NCI-H1105 treated with DMSO at 0.1 percent for 48 hours (cell line): ENCODE results near the gene RNF149.
A peak's percentile ranks its signal among the peaks of the same experiment; 100 is the strongest.
"Not testable (repeated sequence)": the region's sequence is repeated elsewhere in the genome, so short reads cannot be mapped to it uniquely, and the experiment has no call there.

Experiments used
- DNase-seq: peaks from one replicate; lab custom pipeline; 2025; lab: John Stamatoyannopoulos, UW

Gene RNF149

DNA sequence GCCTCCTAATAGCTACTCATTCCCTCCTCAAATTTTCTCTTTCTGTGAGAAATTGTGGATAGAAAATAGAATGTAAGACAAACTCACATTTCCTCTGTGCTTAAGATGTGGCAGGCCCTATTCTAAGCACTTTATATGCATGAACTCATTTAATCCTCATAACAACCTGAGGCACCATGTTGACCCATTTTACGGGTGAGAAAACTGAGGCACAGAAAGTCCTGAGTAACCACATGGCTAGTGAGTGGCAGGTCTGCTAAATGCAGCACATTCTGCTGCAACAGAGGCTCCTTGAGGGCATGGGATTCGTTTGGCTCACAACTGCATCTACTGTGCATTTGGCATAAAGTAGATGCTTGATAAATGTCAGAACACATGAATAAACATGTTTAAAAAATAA lies 22.7 kb upstream of the RNF149 start:
- DNase-seq = no peak

DNA sequence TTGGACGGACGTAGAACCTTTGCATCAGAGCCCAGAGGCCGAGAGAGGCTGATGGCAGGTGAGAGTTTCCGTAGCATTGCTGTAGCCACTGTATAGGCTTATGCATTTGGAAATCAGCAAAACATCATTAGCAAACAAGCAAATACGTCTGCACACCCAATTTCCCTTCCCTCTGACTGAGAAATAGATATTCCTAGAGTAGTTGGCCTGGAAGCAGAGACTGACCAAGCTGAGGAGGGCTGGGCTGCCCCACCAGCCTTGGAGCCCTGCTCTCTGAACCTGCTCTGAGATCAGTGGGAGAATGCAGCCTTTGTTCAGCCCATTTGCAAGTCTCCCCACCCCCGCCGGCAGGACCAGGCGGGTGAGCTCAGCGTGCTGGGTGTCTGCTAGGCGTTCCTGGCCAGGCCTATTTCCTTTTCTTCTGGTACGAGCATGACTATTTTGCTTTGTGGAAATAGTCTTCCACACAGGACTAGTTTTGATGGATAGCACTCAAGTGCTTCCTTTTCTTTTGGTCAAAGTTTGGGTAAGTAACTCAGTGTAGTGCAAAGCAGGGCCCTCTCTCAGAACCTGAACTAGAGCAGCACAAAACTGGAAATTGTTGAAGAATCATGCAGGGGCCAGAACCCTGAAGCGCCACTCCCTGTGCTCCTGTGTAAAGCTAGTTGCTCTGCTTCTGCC lies 21.9 kb upstream of the RNF149 start:
- DNase-seq = no peak

DNA sequence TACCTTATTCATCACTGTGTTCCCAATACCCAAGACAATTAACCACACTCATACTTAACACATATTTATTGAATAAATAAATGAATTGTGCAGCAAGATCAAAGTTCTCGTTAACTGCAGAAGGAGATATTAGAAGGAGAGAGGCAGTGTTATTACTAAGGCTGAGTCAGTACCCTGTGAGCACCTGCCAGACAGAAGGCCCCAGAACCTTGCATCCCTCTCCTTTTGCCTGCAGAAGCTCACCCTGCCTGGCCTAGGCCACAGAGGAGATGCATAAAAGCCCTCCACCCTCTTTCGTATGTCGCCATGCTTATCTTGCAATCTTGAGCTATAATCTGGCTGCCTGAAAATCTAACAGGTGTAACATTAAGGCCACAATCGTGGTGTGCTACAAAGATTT lies 20.5 kb upstream of the RNF149 start:
- DNase-seq = no peak

DNA sequence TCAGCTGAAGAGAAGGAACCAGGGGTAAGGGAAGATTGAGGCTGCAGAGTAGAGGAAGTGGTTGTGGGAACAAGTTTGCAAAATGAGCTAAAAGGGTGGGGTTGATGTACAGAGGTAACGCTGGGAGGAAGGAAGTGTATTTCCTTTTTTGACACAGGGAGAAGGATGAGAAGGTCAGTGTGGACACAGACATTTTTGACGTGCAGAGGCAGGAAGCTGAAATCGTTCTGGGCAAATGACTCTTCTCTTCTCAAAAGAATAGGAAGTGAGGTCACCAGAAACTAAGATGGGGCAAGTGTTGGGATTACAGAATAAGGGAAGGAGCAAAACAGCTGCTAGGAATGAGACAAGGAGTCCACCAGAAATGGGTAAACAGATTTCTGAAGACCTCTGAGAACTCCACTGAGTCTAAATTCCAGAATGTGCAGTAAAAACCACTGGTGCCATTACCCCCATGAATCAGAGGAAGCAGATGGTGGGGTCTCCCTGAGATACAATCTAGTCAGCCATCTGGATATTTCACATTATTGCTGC lies 20.0 kb upstream of the RNF149 start:
- DNase-seq = no peak

DNA sequence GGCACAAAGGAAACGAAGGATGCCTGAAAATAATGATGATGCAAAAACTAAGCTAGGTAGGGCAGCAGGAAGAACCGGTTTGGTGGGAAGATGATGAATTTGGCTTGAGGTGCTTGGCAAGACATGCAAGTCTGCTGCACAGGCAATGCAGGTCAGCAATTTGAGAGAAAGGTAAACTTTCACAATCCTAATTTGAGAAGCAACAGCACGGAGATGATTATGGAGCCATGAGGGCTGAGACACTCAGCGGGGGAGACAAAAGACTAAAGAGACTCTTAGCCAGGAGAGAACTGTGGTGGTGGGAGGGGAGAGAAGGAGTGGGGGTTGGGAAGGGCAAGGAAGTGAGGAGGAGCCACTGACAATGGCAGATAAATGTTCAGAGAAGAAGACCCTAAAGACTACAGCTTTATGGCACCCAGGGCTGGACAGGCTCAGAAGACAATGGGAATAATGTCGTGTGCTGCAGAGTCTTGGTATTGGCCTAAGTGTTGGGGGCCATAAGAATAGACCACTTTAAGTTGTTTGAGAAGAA lies 19.4 kb upstream of the RNF149 start:
- DNase-seq = peak; percentile 10

DNA sequence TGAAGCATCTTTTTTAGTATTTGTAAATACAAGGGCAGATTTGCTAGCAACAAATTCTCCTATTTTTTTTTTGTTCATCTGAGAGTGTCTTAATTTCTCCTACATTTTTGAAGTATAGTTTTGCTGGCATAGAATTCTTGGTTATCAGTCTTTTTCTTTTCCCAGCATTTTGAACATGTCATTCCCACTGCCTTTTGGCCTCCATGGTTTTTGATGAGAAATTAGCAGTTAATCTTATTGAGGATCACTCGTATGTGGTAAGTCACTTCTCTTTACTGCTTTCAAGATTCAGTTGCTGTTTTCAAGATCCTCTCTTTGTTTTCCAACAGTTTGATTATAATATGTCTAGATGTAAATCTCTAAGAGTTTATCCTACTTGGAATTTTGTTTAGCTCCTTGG lies 16.9 kb upstream of the RNF149 start:
- DNase-seq = no peak

DNA sequence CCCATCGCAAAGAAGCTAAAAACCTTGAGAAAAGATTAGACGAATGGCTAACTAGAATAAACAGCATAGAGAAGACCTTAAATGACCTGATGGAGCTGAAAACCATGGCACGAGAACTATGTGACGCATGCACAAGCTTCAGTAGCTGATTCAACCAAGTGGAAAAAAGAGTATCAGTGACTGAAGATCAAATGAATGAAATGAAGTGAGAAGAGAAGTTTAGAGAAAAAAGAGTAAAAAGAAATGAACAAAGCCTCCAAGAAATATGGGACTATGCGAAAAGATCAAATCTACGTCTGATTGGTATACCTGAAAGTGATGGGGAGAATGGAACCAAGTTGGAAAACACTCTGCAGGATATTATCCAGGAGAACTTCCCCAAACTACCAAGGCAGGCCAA lies 8.1 kb upstream of the RNF149 start:
- DNase-seq = not testable (repeated sequence)

DNA sequence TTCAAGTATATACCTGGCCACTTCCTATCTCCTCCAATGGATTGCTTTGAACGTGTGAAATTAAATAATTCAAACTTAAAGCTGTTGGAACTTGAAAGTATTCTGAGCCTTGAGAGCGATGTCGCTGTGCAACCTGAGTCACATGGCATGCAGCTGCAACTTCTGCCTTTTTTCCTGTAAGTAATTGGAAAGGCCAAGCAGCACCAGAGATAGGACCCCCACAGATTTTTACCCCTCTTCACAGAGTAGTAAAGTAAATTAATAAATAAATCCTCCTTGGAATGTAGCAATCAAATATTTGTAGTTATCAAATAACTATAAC lies 3.2 kb upstream of the RNF149 start:
- no peak for DNase-seq

DNA sequence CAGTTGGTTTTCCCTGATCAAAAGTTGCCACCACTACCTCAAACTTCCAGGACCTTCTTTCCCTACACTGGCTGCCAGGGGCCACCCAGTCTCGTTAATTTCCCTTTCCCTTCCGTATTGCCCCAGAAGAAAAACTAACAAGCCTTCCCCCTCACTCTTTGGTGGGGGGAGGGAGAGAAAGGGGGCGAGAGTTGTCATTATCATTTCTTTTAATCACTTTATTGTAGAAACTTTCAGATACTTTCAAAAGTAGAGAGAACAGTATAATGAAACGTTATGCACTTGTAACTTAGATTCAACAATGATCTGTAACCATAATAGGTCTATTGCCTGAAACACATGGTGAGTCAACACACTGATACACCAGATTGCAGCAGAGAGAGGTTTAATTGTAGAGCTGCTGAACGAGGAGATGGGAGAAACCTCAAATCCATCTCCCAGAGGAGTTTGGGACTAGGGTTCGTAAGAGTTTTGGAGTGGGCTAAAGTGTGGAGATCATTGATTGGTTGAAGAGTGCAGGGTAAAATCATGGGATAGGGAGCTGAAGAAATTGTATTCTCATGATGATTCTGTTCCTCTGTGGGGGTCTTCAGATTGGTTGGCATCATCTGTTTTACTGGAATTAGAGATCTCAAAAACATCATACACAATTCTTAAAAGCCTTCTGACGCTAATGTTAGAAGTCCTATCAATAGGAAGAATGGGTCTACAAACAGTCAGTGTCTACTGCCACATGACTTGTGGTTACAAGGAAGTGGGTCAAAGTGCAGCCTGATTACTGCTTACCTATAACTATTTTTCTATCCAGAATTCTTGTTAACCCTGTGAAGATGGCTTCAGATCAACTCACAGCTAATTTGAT lies 2.6 kb upstream of the RNF149 start:
- no peak for DNase-seq

DNA sequence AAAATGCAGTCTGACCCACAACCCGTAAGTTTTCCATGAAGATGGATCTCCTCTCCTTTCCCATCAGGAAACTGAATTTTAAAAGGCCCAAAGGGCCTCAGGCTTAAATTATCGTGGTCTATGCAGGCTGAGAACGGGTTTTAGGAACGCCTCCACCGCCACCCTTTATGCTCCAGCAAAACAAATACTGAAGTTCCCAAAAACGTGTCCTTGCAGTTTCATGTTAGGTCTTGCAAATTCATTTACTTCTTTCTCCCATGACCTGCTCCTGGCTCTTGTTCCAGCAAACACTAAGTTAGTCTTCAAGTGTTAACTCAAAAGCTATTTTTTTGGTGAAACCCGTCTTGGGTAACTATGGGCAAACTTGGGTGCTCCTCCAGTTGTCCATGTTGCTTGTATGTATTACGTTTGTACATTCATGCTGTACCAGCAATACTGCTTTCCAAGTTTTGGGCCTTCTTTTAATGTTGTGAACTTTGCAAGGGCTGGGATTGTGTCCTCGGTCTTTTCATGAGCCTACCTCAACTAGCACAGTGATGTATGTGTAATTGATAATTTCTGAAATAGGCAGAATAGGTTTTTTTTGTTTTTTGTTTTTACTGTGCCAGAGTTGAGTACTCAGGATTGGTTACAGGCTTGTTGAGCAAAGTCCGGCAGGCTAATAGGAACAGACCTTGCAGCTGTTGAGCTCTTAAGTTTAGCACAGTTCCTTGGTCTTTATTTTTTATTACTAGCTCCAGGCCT lies 1.8 kb upstream of the RNF149 start:
- no peak for DNase-seq

DNA sequence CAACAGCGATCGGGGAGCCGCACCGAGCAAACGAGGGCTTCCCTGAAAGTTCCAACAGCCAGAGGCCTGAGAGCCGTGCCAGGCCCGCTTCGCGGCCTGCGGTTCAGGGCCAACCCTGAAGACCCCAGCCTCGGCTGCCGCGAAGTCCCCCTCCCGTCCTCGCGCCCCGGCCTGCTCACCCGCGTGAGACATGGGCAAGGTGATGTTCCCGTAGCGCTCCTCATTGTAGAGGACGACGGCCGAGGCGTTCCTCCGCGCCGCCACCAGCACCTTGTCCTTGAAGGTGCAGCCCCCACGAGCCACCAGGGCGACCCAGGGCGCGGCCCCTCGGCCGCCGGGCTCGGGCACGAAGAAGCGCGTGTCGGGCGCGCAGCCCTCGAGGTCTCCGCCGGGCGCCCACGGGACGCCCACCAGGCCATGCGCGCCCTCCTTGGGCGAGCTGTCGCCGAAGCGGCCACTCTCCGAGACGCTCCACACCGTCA lies 510 bp downstream of the RNF149 start:
- DNase-seq = no peak

DNA sequence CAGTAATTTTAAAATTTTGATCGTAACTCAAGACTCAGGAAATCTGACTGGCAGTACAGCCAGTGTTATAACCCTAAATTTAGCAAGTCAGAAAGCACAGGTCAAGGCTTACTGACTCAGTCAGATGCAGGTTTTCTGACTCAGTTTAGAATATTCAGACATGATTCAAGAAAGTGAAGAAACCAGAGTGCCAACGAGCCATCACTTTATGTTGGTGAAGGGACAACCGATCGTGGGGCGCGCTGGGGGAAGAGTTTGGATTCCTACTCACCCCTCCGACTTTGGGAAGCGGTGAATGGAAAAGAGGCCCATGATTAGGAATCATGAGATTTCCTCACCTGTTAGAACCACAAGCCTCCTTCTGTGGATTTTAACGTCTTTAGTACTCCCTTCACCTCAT lies 998 bp downstream of the RNF149 start:
- no peak for DNase-seq

DNA sequence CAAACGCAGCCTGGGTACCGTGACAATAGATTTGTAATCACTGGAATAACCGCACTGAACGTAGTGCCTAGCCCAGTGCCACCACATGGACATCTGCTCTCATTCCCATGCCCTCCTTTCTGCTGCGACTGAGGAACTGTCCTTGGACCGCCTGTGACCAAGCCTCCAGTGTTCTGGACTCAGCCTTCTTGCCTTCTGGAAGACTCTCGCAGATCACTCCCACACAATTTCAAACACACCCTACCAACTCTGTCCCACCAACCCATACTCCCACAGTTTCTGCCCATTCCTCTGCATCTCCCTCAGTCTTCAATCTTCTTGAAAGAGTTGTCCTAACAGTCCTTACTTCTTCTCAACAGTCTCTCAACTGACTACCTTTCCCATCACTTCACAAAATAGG lies 2.1 kb downstream of the RNF149 start:
- DNase-seq = no peak

DNA sequence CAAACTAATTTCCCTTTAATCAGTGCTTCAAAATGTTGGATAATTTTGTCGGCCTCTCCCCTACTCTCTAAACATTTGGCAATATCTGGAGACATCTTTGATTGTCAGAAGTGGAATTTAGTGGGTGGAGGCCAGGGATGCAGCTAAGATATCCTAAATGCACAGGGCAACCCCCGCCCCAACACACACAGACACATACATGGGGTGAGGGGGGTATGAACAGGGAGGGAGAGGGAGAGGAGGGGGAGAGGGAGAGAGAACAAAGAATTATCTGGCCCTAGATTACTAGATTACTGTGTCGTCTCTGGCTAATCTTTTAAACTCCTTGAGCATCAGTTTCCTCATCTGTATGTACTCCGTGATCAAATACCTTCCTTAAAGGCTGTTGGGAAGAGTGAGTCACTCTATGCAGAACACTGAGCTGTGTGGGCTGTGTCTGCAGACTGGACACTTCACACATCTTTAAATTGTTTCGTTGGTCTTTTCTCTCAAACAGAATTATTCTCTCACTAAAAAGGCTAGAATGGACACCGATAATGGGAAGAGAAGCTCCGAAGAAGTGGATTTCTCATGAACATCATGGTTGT lies 2.9 kb downstream of the RNF149 start:
- no peak for DNase-seq

DNA sequence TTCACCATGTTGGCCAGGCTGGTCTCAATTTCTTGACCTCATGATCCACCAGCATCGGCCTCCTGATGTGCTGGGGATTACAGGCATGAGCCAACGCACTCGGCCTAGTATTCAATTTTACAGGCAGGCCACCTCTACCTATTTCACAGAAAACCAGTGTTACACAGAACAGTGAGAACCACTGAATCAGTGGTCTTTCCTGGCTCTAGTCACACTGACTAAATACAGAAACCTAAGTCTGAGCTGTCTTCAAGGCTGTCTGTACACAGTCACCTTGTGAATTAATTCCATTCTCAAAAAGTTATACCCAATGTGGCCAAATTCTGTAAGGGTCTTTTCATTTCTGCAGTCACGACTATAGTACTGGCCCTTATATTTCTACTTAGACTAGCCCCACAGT lies 3.5 kb downstream of the RNF149 start:
- no peak for DNase-seq

DNA sequence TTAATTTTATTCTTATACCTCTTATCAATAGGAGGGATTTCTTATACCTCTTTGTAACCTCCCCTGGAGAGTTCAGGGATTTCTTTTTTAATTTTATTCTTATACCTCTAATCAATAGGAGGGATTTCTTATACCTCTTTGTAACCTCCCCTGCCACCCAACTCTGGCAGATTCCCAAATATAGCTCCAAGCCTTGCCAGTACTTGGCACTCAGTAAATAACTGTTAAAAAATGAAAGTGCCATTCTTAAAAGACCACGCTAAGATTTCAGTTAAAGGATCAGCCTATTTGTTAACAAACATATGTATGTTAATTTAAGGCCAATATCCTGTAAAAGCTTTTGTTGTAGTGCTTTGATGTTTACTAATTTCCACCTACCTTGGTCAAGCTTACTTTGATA lies 4.8 kb downstream of the RNF149 start:
- DNase-seq = no peak

DNA sequence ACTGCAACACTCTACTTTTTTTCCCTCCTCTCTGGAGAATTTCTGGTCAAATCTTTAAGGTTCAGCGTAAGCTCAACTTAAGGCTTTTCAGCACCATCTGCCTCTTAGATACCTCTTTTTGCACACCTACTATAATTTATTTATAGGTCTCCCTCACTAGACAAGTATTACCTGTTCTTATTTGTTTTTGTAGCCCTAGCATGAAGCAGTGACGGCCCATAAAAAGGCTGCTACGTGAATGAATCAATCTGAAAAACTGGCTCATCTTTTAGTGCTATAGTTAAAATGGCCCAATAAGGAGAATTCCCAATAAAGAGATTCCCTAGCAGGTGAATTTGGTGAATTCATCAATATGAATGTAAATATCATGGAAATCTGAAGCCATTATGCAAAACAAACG lies 6.5 kb downstream of the RNF149 start:
- DNase-seq = no peak

DNA sequence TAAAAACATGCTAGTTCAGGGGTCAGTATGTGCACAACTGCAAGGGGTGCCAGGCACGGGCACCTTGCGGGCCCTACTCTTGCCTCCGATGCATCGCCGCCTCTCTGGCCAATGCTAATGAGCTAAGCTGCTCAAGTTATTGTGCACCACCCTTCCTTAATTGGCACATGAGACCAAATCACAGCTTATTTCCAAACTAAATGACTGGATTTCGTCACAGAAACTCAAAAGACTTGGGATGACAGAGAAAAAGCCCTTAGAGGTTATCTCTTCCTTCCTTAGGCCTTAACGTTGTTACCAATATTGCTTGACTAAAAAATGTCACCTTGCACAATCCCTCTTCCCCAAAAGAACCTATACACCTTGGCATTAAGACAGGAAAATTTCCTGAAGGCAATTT lies 7.7 kb downstream of the RNF149 start:
- DNase-seq = no peak

DNA sequence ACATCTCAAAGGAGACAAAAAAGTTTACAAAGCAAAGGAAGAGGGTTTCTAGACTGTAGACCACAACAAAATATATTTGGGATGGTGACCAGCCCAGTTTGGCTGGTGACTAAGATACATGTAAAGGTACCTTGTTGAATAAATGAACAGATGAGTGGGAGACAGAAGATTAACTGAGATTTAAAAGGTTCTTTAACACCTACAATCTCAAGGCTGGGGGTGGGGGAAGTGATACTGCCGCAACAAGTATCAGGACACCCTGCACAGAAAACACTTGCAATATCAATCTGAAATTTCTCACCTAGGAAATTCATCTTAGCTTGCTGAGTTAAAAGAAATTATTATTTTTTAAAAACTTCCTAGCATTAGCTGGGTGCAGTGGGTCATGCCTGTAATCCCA lies 8.3 kb downstream of the RNF149 start:
- no peak for DNase-seq

DNA sequence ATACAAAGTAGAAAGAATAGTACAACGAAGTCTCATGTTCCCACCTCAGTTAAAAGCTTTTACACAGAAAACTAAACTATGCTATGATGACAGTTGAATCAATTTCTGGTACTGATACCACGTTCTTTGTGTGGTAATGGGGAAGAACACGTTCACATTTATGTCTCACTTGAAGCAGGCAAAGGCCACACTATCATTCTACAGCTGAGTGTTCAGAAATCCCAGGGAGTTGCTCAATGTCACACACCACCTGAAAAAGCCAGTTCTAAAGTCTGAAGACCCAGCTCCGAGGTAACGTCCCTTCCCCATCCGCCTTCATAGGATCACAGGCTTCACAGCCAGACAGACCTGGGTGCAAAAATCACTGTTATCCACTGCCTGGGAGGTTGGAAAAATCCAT lies 8.9 kb downstream of the RNF149 start:
- no peak for DNase-seq

DNA sequence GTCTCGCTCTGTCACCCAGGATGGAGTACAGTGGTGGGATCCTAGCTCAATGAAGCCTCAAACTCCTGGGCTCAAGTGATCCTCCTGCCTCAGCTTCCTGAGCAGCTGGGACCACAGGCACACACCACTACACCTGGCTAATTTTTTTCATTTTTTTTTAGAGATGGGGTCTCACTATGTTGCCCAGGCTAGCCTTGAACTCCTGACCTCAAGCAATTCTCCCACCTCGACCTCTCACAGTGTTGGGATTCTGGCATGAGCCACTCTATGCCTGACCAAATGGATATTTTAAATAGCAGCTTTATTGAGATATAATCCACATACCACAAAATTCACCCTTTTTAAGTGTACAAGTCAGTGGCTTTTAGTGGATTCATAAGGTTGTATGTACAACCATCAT lies 11.1 kb downstream of the RNF149 start:
- DNase-seq = no peak

DNA sequence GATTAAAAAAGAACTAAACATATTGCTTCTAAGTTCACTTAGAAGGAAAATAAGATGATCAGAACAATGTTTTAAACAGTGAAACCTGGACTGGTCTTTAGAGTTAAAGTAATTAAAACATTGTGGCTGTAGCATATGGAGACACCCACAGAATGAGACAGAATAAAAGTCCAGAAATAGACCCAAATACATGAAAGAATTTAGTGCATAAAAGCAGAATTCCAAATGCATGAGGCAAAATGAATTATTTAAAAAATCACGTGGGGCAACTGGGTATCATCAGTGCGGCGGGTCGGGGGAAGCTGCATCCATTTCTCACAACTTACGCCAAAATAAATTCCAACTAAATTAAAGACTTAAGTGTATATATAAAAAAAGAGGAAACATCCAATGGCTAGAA lies 12.1 kb downstream of the RNF149 start:
- no peak for DNase-seq
